GM21825 (cell line): ENCODE results near the gene LRIT1.
A peak's percentile ranks its signal among the peaks of the same experiment; 100 is the strongest.

Source experiments
- ATAC-seq: cut with Tn5 transposase; IDR thresholded peaks from one replicate; pipeline ENCODE4 v1.9.1; 2021; ENCODE audit warnings: mild to moderate bottlenecking, moderate library complexity; ENCODE audit not compliant: unreplicated experiment

LRIT1 gene

DNA sequence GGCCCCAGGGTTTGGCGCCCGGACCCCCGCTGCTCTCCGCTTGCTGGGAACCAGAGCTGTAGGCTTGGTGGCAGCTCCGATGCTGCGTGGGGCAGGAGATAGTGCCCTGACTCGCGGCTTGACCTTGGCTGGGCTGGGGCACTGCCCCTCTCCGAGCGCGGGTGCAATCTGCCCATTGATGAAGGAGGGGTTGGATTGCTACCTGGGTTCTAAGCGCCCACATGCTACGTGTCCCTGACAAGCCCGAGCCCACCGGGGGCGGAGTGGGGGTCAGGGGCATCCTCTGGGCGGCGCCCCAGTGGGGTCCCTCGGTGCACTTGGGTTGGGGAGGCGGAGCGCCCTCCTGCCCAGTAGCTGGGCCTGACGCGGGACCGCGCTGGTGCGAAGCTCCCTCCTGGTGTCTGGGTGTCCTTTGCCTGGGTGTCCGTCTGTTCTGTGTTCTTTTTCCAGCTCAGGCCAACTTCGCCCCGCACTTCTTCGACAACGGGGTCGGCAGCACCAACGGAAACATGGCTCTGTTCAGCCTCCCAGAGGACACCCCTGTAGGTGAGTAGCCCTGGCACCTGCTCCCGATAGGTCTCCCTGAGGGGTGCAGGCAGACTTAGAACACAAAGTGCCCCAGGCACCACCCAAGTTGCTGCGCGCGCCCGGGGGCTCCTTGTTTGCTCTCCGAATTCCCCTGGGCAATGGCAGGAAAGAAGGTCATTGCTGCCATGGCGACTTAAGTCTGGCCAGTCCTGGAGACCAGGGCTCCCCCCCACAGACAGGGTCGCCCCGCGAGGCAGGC is 46.1 kb downstream of the LRIT1 start:
- no peak for ATAC-seq

DNA sequence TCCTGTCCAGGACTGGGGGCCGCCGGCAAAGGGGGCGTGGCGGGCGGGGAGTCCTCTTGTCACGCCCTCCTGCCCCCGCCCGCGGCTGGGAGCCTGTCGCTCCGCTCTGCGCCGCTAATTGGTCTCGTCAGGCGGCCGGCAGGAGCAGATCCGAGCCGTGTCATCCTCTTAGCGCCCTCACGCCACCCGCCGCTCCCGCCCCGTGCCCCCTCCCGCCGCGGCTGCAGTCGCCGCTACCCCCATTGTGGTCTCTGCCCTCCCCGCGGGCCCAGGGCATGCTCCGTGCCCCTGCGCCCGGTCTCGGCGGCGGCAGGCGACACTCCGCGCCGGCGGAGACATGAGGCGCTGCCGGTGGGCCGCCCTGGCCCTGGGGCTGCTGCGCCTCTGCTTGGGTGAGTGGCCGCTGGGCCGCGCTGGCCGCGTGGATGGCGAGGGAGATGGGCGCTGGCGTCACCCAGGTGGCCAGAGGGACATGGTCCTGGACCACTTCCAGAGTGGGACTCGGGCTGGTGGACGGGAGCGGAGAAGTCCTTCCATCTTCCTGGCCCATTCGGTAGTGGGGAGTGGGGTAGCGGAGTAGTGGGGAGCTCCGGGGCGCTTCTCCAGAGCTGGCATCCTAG is 46.8 kb downstream of the LRIT1 start, which contains the start of gene CDHR1:
CDHR1 (plus strand) TSS at position 114 of the 620 bp plus-strand sequence; CDS start at position 338, 224 bp downstream.
- ATAC-seq: peak; percentile 80

DNA sequence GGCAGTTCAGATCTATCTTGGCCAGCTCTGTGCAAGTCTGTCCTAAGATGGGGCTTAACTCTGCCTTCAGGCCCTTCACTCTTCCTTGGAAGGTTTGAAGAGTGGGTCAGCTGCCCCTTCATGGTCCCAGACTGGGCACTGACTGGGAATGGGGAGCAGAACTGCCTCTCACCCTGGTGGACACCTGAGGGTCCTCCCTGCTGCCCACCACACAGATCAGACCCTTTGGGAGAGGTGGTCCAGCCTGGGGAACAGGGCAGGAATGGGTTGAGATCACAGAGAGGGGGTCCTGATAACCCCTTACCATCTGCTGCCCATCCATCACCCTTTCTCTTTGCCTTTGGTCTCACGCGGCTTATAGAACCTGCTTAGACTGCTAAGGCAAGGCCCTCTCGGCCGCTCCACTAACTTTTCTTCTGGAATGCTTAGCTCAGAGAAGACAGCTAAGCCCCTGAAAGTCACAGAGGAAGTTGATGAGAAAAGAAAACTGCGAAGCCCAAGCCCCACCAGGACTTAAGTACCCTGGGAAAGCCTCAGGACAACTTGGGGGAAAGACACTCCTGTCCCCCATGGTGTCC is 47.4 kb downstream of the LRIT1 start:
- no peak for ATAC-seq

DNA sequence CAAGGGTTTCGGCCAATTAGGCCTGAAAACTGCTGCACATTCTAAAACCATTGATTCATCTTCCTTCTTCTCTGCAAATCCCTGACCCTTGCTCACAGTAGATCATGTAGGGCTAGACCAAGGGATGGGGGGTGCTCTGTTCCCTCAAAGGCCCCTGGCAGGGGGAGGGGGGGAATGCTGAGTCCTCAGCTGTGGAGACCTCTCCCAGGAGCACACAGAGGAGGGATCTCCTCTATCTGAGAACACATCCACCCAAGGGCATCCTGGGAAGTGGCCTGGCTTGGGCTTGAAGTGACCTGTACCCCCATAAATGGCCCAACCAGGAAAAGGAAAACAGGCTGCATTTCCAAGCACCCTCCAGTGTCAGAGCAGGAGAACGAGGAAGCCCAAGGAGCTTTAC is 48.0 kb downstream of the LRIT1 start:
- no peak for ATAC-seq

DNA sequence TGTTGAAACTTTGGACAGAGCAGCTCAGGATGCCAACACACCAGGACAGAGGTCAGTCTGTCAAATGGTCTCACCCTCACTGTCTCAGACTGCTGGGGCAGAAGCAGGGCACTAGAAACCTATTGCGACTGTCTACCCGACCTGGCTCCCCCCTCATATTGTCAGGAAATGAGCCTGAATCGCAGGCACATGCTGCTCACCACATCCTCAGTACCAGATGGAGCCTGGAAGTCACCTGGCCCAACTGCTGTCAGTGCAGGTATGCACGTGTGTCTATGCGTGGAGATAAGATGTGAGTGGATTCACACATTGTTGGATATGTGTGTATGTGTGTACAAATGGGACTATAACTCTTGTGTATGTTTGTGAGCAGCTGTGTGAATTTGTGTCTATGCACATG is 50.2 kb downstream of the LRIT1 start:
- no peak for ATAC-seq

DNA sequence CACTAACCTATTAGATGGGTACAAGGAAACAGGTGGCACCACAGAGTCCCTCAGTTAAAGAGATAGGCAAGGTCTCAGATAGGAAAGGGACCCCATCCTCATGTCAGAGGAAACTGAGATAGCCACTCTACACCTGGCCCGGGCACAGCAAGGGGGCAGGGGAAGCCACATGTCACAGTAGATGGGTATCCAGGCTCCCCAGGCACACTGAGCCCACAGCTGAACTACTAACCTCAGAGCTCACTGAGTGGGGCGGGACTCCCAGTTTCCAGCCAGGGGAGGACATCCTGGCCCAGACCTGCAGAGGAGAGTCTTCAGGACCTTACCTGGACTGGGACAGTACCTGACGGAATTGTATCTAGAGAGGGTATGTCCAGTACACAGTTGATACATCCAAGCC is 50.7 kb downstream of the LRIT1 start:
- no peak for ATAC-seq

DNA sequence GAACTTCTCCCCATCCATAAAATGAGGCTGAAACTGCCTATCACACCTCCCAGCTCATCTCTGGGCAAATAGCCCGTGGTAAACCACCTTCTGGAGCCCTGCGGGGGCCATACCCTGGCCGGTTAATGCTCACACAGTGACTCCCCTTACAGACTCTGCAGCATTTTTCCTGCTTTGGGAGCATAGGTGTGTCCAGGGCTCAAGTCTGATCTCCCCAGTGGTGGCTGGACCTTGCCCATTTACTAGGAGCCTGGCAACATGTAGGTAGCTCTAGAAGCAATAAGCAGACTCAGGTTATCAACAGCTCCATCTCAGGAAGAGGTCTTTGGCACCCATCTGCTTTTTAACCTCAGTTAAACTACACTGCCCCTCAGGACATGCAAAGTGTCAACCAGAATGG is 52.5 kb downstream of the LRIT1 start:
- no peak for ATAC-seq

DNA sequence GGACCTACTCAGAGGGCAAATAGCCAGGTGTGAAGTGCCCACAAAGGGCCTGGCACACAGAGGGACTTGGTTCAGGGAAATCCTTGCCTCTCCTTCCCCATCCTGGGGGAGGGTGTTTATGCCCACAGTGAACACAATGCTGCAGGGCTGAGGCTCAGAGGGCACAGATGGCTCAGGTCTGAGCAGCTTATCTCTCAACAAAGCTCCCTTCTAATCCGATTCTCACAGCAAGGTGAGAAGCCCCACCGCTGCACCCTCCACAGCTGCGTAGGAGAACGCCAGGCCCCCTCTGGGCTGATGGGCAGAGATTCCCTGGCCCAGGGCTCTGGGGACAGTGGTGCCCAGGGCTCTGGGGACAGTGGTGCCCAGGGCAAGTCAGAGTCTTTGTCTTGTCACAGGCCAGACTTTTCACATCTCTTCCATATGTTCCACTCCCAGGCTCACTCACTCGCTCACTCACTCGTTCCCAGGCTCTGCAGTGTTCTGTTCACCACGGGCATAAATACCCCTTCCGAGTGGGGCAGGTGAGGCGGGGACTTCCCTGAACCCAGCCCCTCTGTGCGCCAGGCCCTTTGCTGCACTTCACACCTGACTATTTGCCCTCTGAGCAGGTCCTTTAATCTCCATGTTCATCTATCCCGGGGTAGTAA is 55.7 kb downstream of the LRIT1 start:
- ATAC-seq: no peak

DNA sequence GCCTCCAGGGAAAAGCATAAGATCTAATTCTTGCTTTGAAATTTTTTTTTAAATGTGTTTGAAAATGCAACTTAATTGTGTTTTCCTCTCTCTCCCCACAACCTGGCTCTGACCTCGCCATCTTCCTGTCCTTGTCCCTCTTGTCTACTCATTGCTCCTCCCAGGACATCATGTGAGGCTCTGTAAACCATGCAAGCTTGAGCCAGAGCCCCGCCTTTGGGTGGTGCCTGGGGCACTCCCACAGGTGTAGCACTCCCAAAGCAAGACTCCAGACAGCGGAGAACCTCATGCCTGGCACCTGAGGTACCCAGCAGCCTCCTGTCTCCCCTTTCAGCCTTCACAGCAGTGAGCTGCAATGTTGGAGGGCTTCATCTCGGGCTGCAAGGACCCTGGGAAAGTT is 56.8 kb downstream of the LRIT1 start:
- no peak for ATAC-seq

DNA sequence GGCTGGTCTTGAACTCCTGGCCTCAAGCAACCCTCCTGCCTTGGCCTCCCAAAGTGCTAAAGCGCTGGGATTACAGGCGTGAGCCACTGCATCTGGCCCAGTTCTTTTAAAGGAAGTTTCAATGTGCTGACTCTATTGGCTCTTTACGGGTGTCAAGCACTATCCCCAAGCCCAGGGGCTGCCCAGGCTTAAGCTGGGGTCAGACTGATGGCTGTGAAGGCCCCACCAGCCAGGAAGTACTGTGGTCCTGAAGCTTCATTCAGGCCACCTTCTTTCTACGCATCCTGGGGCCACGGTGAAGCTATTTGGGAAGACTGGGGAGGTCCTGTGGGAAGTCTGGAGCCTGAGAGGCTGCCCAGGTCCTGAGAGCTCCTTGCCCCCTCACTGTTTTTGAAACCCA is 59.7 kb downstream of the LRIT1 start:
- ATAC-seq: no peak
